ENCODE data around the gene SEL1L3. TPM values are rescaled to one million over a fixed set of nuclear protein-coding genes. Genes with fewer than 3 reads are reported as not detected.

SEL1L3 gene
- total and polyA plus RNA-seq, 2 donors (not counting 3 experiments of a cell fraction or from before 2014, with no cell fraction given) = 53.4 to 122 TPM

GRCh38 chr4:25743971-25744370 lies 118.8 kb downstream of the SEL1L3 start:
- no peaks in the 10 kb centered on the region for H3K9me1 ChIP-seq (replicated peaks; ENCODE audit: control insufficient read depth, extremely low read depth, insufficient read depth, low read length)
- DNase-seq (ENCODE audit: low read depth, low spot score) = no peak
- H4K20me1 ChIP-seq (replicated peaks; ENCODE audit: control insufficient read depth, extremely low read depth, insufficient read depth, low read length) = no peaks in the 10 kb centered on the region
- intact Hi-C loops (cut with micrococcal nuclease) (no loop called here), dilution Hi-C loops (cut with MboI; ENCODE audit: extremely low pct_ligation_motif_present, low sequenced_read_pairs) (no loop called here)
- POLR2A ChIA-PET = no interaction called here
- H3K9ac ChIP-seq (replicated peaks; ENCODE audit: extremely low read depth, insufficient read depth, low read length) = no peak overlapping the region
- H3K4me1 ChIP-seq (ENCODE audit: control insufficient read depth, extremely low read depth, insufficient read depth, low read length) = no peaks in the 10 kb centered on the region
- no peaks in the 10 kb centered on the region for H3K27me3 ChIP-seq (ENCODE audit: control insufficient read depth in 2 of 2, insufficient read depth in 2 of 2, low read length in 2 of 2)
- no peak overlapping the region for H3K4me2 ChIP-seq (ENCODE audit: insufficient read depth, low read length)
- no peak overlapping the region for H3K27ac ChIP-seq (ENCODE audit: insufficient read depth, low read depth, low read length)
- no peak overlapping the region for H2AFZ ChIP-seq (ENCODE audit: low read depth, low read length)
- CTCF ChIA-PET = interaction anchor here (1.5 to 4.4 kb wide), 2 partner anchors 24 to 303 kb away, joined by 4 to 23 read pairs; no protein-coding TSS in a partner anchor
- no peak for FAIRE-seq
- no TSS peak for BruUV-seq (replicated peaks)
- H3K4me3 ChIP-seq (replicated peaks in 1 of 3; ENCODE audit: insufficient read depth in 1 of 3, low read depth in 1 of 3, low read length in 3 of 3) = no peak overlapping the region
- TF ChIP-seq FOS (IDR thresholded peaks at IDR 0.05; ENCODE audit: borderline replicate concordance, insufficient read depth, low read length) = no peak
- no peak for TF ChIP-seq EZH2 (IDR thresholded peaks at IDR 0.05; ENCODE audit: borderline replicate concordance, low read depth, low read length, severe bottlenecking)
- TF ChIP-seq MAX (IDR thresholded peaks at IDR 0.05; ENCODE audit: insufficient read depth, insufficient read length) = no peak
- TF ChIP-seq JUN (IDR thresholded peaks at IDR 0.05; ENCODE audit: borderline replicate concordance, insufficient read depth, insufficient read length, low read depth) = no peak
- no peak for TF ChIP-seq POLR2A (IDR thresholded peaks at IDR 0.05; ENCODE audit: low read depth, low read length)
- no peak for TF ChIP-seq CTCF (IDR thresholded peaks at IDR 0.05; ENCODE audit: extremely low read depth in 1 of 2, insufficient read depth in 1 of 2, low read depth in 1 of 2, low read length in 2 of 2)
- TF ChIP-seq GATA2 (IDR thresholded peaks at IDR 0.05; ENCODE audit: insufficient read depth, insufficient read length, low read depth, low read length) = no peak
- no peak for TF ChIP-seq MYC (IDR thresholded peaks at IDR 0.05; ENCODE audit: low read depth, low read length)
- no peak for TF ChIP-seq POLR2AphosphoS5 (IDR thresholded peaks at IDR 0.05; ENCODE audit: insufficient read depth, low read depth, low read length)
- no peaks in the 10 kb centered on the region for H3K9me3 ChIP-seq (replicated peaks; ENCODE audit: control insufficient read depth, insufficient read depth, low read length)
- H3K79me2 ChIP-seq (ENCODE audit: control insufficient read depth, insufficient read depth, low read length) = no peaks in the 10 kb centered on the region
- H3K36me3 ChIP-seq (ENCODE audit: control insufficient read depth in 2 of 2, extremely low read depth in 1 of 2, insufficient read depth in 2 of 2, low read length in 2 of 2) = peaks cover 0 to 4% of the 10 kb centered on the region in 2 experiments

Data from endothelial cell of umbilical vein (primary cell).